ENCODE results near the gene NCAM1.

The NCAM1 gene

DNA sequence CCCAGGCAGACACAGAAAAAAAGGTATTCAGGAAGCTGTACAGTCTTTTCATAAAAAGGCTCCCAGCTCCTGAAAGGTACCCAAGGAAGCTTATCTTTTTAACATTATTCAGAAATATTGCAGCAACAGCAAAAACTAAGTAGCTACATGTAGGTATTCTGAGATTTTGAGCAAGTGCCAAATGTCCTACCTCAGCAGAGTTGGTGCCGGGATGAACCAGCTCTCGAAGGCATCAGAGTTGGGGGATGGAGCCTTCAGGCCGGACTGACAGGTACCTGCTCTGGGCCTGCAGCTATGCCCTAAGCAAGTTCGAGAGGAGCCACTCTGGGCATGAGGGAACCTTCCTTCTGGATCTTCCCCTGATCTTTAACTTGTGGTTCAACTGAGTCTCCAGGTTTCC, 276.0 kb downstream of the NCAM1 start:
- H3K4me3 ChIP-seq (replicated peaks; ENCODE audit: insufficient read depth, low read length), result no peak overlapping the region
- H3K27ac ChIP-seq (replicated peaks), result no peak overlapping the region
- TF ChIP-seq, protein P1, sequence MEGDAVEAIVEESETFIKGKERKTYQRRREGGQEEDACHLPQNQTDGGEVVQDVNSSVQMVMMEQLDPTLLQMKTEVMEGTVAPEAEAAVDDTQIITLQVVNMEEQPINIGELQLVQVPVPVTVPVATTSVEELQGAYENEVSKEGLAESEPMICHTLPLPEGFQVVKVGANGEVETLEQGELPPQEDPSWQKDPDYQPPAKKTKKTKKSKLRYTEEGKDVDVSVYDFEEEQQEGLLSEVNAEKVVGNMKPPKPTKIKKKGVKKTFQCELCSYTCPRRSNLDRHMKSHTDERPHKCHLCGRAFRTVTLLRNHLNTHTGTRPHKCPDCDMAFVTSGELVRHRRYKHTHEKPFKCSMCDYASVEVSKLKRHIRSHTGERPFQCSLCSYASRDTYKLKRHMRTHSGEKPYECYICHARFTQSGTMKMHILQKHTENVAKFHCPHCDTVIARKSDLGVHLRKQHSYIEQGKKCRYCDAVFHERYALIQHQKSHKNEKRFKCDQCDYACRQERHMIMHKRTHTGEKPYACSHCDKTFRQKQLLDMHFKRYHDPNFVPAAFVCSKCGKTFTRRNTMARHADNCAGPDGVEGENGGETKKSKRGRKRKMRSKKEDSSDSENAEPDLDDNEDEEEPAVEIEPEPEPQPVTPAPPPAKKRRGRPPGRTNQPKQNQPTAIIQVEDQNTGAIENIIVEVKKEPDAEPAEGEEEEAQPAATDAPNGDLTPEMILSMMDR (IDR thresholded peaks at IDR 0.05; ENCODE audit: insufficient read depth, low read length), result no peak
- no peak for DNase-seq (ENCODE audit: low read depth in 1 of 2, low spot score in 1 of 2)
- peaks cover 1% of the 10 kb centered on the region for H3K27me3 ChIP-seq (ENCODE audit: insufficient read depth, poor library complexity, severe bottlenecking)

GRCh38 chr11:113238721-113239120, 277.5 kb downstream of the NCAM1 start:
- no peak overlapping the region for H3K27ac ChIP-seq (replicated peaks)
- H3K4me3 ChIP-seq (replicated peaks; ENCODE audit: insufficient read depth, low read length), result no peak overlapping the region
- DNase-seq (ENCODE audit: low read depth in 1 of 2, low spot score in 1 of 2), result no peak
- H3K27me3 ChIP-seq (ENCODE audit: insufficient read depth, poor library complexity, severe bottlenecking), result peaks cover 6% of the 10 kb centered on the region
- TF ChIP-seq SPI1 (IDR thresholded peaks at IDR 0.05; ENCODE audit: borderline replicate concordance, low read depth) (no peak), GABPA (IDR thresholded peaks at IDR 0.05; ENCODE audit: low read depth) (no peak), POLR2AphosphoS5 (IDR thresholded peaks at IDR 0.05; ENCODE audit: low read depth) (no peak)
- TF ChIP-seq, protein P2, sequence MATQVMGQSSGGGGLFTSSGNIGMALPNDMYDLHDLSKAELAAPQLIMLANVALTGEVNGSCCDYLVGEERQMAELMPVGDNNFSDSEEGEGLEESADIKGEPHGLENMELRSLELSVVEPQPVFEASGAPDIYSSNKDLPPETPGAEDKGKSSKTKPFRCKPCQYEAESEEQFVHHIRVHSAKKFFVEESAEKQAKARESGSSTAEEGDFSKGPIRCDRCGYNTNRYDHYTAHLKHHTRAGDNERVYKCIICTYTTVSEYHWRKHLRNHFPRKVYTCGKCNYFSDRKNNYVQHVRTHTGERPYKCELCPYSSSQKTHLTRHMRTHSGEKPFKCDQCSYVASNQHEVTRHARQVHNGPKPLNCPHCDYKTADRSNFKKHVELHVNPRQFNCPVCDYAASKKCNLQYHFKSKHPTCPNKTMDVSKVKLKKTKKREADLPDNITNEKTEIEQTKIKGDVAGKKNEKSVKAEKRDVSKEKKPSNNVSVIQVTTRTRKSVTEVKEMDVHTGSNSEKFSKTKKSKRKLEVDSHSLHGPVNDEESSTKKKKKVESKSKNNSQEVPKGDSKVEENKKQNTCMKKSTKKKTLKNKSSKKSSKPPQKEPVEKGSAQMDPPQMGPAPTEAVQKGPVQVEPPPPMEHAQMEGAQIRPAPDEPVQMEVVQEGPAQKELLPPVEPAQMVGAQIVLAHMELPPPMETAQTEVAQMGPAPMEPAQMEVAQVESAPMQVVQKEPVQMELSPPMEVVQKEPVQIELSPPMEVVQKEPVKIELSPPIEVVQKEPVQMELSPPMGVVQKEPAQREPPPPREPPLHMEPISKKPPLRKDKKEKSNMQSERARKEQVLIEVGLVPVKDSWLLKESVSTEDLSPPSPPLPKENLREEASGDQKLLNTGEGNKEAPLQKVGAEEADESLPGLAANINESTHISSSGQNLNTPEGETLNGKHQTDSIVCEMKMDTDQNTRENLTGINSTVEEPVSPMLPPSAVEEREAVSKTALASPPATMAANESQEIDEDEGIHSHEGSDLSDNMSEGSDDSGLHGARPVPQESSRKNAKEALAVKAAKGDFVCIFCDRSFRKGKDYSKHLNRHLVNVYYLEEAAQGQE (IDR thresholded peaks at IDR 0.05; ENCODE audit: insufficient replicate concordance, low read depth), result no peak
- TF ChIP-seq, protein P1 (IDR thresholded peaks at IDR 0.05; ENCODE audit: insufficient read depth, low read length), result no peak

DNA sequence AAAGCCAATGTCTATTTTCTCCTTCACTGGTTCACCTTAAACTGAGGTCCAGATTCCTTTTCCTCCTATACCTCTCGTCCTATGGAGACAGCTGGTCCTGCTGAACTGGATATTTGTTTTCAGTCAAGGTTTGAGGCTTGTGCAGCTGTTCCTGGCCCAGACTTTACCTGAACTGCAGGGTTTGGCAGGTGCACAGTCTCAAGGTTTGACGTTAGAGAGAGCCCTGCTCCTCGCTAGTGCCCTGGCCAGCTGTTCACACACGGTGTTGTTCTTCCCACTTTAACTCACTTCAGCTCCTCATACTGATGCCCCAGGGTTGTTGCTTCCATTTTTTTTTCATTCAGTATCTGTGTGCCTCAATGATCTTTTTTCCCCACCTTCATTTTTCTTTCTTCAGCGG, 279.2 kb downstream of the NCAM1 start:
- H3K4me3 ChIP-seq (replicated peaks; ENCODE audit: insufficient read depth, low read length), result no peak overlapping the region
- no peak for TF ChIP-seq SPI1 (IDR thresholded peaks at IDR 0.05; ENCODE audit: borderline replicate concordance, low read depth)
- TF ChIP-seq POLR2AphosphoS5 (IDR thresholded peaks at IDR 0.05; ENCODE audit: low read depth), result no peak
- TF ChIP-seq, protein P1 (IDR thresholded peaks at IDR 0.05; ENCODE audit: insufficient read depth, low read length), result no peak
- TF ChIP-seq, protein P2 (IDR thresholded peaks at IDR 0.05; ENCODE audit: insufficient replicate concordance, low read depth), result no peak
- no peak for TF ChIP-seq GABPA (IDR thresholded peaks at IDR 0.05; ENCODE audit: low read depth)
- peaks cover 6% of the 10 kb centered on the region for H3K27me3 ChIP-seq (ENCODE audit: insufficient read depth, poor library complexity, severe bottlenecking)
- no peak for DNase-seq (ENCODE audit: low read depth in 1 of 2, low spot score in 1 of 2)
- H3K27ac ChIP-seq (replicated peaks), result no peak overlapping the region

All from HL-60 (cell line).